Measurements from ENCODE around the gene TBC1D8.

The TBC1D8 gene

DNA sequence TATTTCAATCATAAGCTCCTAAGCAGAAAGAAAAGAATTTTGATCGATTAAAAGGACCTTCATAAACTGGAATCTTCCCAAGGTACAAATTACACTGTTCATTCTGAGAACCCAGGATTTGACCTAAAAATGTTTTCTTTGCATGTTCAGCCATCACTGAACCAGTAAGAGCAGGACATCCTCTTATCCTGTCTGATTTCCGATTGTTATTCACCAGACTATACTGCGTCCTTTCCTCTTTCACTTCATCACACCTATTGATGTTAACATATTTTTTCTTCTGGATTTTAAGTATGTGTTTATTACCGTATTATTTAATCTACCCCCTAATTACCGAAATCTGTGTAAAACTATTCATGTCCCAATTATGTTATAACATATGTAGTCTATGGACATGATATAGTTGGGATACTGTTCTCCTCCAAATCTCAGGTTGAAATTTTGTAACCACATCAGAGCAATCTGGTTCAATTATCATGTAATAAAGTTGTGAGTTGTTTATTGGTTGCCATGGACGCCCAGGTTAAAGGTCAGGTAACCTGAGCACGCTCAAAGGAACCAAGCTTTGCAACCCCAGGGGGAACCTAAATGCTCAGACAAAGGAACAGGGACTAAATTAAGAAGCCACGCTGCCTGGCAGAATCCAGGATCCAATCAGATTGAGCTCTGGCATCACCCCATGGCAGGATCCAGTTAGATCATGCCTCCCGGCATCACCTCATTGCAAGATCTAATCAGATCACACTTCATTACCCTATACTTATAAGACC is 11.6 kb upstream of the TBC1D8 start:
- no peak for DNase-seq (ENCODE audit: low spot score)

GRCh38 chr2:101161658-101162057 is 10.5 kb upstream of the TBC1D8 start:
- no peak for DNase-seq (ENCODE audit: low spot score)

DNA sequence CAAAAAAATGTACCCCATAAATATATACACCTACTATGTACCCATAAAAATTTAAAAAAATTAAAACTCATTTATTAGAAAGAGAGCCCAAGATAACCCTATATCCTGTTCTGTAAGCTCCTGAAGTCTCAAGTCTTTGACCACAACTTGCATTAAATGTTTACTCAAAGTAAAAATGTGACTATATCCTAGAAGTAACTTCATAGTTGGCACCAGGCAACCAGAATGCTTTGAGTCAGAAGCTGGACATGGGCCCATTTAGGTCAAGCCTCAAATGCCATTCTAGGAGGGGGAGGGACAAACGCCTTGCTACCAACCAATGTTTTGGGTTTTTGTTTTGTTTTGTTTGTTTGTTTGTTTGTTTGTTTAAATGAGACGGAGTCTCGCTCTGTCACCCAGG is 9.3 kb upstream of the TBC1D8 start:
- DNase-seq (ENCODE audit: low spot score): peak; percentile 75

- DNase-seq (ENCODE audit: low spot score): no peak
These were observed 8.3 kb upstream of the TBC1D8 start for GRCh38 chr2:101159526-101159925.

DNA sequence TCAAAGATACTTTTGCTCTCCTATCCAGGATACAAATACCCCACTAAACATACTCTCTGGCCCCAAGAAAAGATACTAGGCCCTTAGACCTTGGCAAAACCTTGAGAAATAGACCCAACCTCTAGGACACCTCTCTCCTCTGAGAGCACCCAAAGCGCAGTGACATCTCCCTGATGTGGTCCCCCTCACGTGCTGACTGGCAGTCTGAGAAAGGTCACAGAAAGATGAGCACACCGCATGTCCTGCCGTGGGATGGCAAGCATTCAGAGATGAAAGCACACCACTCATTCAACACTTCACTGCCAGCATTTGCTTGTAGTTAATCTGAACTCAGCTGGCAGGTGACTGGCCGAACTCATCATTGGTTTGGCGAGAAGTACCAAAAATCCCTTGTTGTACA is 6.1 kb upstream of the TBC1D8 start:
- no peak for DNase-seq (ENCODE audit: low spot score)

DNA sequence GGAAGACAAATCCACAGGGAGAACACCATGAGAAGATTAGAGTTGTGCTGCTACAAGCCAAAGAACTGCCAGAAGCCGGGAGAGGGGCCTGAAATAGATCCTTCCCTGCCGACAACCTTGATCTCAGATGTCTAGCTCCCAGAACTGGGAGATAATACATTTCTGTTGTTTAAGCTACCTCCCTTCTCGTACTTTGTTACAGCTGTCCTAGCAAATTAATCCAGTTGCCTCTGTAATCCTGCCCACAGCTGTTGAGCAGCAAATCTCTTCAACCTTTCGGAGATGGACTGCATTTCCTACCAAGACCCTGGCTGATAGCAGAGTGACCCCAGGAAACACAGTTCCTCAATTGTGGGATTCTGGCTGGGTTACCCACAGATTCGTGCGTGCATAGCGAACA is 2.6 kb upstream of the TBC1D8 start:
- DNase-seq (ENCODE audit: low spot score): no peak

GRCh38 chr2:101153077-101153707 is 2.0 kb upstream of the TBC1D8 start:
- DNase-seq (ENCODE audit: low spot score): no peak

DNA sequence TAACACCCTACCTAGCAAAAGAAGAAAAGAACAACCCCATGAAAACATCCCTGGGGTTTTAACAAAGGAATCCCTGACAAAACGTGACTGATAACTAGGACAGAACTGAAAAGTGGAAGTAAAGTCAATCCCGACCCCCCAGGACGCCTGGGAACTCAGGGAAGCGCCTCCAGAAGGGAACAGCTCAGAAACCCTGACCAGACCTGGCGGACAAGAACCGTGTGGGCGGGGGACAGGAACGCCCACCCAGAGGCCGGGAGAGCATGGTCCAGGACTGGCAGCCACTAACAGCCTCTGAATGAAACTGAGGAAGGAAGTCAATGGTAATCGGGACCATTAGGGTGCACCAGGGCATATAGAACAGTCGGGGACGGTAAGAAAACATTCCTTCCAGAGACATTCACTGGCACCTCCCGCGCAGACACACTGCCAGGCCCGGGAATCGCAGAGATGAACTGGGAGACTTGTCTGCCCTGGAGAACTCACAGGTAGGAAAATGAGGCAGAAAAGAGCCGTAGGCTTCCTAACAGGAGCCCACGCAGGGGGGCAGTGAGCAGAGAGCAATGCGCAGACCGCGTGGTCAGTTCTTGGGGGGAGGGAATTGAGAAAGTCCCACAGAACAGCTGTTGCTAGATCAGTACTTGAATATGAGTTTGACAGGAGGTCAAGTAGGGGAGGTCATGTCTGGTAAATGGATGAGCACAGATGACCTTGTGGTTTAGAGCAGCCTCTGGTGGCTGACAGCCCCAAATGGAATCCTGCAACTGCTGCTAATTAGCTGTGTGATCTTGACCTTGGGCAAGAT is 1.3 kb upstream of the TBC1D8 start:
- peak; percentile 63 for DNase-seq (ENCODE audit: low spot score)

- no peak for DNase-seq (ENCODE audit: low spot score)
These were observed 683 bp upstream of the TBC1D8 start for GRCh38 chr2:101151859-101152271.

DNA sequence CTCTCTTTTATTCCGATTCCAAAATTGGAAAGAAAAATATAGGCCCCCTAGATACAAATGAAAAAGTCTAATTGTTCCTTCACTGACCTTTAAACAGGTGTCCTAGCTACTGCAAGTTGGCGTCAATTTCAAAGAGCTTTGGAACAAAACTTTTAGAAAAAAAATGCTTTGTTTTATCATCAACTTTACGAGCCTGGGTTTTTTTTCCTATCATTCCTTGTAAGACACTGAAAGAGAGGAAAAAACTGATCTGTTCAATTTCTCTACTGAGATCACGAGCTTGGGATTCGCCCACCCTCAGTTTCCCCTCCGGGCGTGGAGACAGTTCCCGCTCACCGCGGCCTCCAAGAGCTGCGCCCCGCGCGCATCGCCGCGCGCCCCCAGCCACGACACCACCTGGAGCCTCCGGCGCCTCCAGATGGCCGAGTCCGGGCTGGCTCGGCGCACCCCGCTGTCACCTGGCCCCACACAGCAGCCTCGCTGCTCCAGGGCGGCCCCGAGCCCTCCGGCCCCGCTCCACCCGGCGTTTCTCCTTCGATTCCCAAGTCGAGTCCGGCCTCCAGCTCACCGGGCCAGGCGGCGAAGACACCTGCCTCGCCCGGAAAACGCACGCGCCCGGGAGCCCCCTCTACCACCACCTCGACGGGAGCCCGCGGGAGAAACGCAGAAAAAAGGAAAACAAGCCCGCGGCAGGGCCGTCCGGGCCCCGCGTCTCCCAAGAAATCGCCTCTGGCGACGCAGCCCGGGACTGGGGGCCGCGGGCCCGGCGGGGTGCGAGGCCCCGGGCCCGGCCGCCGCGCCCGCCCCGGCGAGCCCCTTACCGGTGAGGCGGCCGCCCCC is 656 bp downstream of the TBC1D8 start:
- peak; percentile 65 for DNase-seq (ENCODE audit: low spot score)

GRCh38 chr2:101149241-101150192 is 1.7 kb downstream of the TBC1D8 start:
- no peak for DNase-seq (ENCODE audit: low spot score)

- DNase-seq (ENCODE audit: low spot score): no peak
These were observed 2.4 kb downstream of the TBC1D8 start for GRCh38 chr2:101148777-101149176.

- DNase-seq (ENCODE audit: low spot score): no peak
These were observed 3.2 kb downstream of the TBC1D8 start for GRCh38 chr2:101147971-101148370.

DNA sequence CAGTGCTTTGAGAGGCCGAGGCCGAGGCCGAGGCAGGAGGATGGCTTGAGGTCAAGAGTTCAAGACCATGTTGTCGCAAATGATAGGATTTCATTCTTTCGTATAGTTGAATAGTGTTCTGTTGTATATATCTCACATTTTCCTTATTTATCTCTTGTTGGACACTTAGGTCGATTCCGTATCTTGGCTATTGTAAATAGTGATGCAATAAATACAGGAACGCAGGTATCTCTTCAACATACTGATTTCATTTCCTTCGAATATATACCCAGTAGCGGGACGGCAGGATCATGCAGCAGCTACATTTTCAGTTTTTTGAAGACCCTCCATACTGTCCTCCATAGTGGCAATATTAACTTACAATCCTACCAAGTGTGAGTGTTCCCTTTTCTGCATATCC is 4.1 kb downstream of the TBC1D8 start:
- DNase-seq (ENCODE audit: low spot score): no peak

DNA sequence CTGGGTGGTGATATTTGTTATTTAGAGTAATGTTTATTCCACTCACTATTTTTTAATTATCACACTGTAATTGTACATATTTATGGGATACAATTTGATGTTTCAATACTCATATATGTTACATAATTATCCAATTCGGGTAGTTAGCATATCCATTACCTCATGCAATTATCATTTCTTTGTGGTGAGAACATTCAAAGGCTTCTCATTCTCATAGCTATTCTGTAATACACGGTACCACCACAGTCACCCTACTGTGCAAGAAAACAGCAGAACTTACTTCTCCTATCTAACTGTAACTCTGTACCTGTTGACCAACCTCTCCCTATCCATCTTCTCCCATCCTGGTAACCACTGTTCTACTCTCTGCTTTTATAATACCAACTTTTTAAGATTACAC is 4.6 kb downstream of the TBC1D8 start:
- DNase-seq (ENCODE audit: low spot score): no peak

DNA sequence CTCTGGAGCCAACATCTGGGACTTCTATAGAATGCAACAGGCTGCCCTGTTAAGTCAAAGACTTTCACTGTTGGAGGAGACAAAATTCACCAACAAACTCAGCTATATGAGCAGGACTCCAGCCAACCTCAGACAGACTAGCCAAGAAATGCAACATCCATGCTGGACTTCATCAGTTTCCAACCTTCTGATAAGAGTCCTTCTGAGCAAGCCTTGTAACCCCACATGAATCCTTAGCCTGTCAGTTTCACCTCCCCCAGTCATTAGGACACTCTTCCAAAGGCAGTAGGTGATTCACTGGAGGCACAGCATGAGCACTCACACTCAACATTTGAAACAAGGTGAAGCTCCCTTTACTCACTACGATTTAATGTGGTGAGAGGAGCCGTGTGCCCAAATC is 5.8 kb downstream of the TBC1D8 start:
- DNase-seq (ENCODE audit: low spot score): no peak

DNA sequence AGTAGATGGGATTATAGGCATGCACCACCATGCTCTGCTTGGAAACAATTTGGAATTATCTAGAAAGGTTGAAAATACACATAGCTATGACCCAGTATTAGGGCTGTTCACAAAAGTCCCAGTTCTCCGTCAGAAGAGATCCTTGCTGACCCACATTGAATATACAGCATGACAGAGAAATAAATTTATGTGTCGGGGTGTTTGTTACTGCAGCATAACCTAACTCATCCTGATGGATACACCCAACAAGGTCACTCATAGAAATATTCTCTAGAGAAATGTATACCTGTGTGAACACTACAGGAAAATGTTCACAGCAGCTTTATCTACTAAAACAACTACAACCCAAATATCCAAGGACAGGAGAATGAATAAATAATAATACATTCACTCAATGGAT is 9.0 kb downstream of the TBC1D8 start:
- DNase-seq (ENCODE audit: low spot score): no peak

DNA sequence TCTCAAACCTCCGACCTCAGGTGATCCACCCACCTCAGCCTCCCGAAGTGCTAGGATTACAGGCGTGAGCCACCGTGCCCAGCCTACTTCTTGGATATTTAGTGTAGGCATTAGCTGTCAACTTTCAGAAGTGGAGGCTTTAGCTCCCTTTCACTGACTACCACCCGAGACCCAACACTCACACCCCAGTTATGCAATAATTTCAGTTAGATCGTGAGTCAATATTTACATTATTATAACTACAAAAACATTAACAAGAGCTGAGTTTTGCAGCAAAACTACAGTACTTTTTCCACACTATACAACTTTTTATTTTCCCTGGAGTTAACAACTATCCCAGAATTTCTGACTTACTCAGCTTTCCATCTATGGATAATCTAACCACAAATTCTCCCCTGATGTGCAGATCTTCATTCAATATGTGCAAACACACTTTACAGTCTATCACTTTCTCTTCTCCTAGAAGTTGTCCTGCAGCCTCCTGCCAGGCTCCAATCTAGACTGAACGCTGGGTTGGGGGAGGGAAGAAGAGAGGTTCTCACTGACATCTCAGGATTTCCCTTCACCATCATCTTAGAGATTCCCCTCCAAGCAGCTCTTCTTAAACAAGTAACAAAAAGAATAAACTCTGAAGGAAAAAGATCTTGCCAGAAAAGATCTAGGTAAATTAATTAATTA is 10.1 kb downstream of the TBC1D8 start:
- DNase-seq (ENCODE audit: low spot score): no peak

GRCh38 chr2:101140237-101140636 is 10.9 kb downstream of the TBC1D8 start:
- DNase-seq (ENCODE audit: low spot score): no peak

GRCh38 chr2:101139495-101139894 is 11.7 kb downstream of the TBC1D8 start:
- DNase-seq (ENCODE audit: low spot score): no peak

Measured in AG08396 (cell line).